Right renal pelvis (tissue), 4 donors: ENCODE results near the gene IL15RA. TPM values are rescaled to one million over a fixed set of nuclear protein-coding genes. Genes with fewer than 3 reads are reported as not detected.

Experiments
- DNase-seq, 4 donors: peaks; one replicate each; pipeline ENCODE4 v3.0.0-alpha.2; 2013; ENCODE audit warnings: low read depth in 4 of 4, low spot score in 3 of 4, missing footprints in 1 of 4
- polyA plus RNA-seq, 4 donors: library from polyadenylated mRNA; unstranded; fragments of 120-200 nt; gene quantifications; one replicate each; pipeline ENCODE4 v1.2.1, GENCODE V29; 2013; ENCODE audit not compliant: insufficient read length in 4 of 4

The IL15RA gene, protein sequence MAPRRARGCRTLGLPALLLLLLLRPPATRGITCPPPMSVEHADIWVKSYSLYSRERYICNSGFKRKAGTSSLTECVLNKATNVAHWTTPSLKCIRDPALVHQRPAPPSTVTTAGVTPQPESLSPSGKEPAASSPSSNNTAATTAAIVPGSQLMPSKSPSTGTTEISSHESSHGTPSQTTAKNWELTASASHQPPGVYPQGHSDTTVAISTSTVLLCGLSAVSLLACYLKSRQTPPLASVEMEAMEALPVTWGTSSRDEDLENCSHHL
- 1 to 10 TPM; 1.5 to 2.4 (median 2.0) TPM for polyA plus RNA-seq

DNA sequence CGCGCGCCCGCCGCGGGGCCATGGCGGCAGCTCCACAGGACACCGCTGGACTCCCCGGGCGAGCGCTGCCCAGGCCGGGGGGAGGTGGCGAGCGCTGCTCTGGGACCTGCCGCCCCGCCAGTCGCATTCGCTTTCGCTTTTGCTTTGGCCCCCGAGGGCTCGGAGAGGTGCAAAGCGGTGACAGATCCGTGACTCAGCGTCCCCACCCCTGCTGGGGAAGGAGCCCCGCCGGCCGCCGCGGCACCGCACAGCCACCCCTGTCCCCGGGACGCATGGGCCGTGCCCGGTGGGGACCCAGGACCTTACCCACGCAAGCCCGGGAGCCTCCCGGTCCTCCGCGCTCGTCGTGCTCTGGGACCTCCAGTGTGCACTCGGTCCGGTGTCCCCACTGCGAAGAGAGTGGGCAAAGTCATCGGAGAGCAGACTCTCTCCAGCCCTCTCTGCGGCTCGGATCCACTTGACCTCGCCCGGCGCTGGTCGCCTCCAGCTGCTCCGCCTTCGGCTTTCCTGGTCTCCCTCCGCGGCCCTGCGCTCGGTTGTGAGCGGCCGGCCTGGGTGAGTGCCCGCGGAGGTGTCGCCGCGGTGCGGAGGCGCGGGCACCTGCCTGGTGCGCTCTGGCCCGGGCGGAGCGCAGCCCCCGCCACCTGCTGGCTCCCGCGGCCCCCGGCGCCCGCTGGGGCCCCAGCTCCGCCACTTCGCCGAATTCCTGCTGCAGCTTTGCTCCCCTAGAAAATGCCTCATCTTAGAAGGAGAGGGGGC, at the start of gene IL15RA:
Gene IL15RA, minus strand, starts transcription at position 73 of the 759 bp plus-strand sequence. Its CDS starts 51 bp downstream, at position 22.
- peak in 1 of 4 donors; percentile 55 for DNase-seq

DNA sequence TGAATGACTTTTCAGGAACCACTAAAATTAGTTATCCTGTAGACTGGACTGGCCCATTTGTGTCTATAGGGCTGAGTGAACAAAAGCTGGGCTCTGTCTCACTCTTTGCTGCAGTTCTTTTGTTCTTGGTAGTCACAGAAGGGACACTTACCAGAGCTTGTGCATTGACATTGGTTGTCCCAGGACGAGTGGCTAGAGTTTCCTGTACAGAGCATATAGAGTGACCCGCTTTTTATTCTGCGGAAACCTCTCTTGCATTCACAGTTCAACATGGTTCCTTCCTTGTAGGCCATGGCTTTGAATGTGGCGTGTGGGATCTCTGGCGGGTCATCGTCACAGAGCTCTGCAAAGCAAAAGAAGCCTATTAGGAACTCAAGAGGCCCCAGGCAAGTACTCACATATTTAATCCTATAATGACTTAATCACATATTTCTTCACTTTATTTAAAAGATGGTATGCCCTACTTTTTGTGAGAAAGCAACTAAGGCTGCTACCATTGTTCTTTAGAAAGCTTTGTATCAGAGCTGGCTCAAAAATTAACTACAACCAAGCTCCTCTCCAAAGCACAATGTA, 48.4 kb upstream of the IL15RA start:
- no peak for DNase-seq

DNA sequence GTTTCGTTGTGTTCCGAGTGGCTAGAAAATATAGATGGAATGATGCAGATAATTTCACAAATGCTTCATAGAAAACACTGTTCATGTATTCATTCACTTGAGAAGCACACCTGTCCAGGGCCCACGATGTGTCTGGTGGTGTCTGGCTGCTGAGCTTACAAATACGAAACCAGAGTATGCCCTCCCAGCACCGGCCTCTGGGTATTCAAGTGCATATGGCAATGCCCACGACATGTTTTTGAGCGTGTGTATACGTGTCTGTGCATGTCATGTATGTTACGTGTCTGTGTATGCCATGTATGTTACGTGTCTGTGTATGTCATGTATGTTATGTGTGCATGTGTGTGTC, 47.0 kb upstream of the IL15RA start:
- no peak for DNase-seq

DNA sequence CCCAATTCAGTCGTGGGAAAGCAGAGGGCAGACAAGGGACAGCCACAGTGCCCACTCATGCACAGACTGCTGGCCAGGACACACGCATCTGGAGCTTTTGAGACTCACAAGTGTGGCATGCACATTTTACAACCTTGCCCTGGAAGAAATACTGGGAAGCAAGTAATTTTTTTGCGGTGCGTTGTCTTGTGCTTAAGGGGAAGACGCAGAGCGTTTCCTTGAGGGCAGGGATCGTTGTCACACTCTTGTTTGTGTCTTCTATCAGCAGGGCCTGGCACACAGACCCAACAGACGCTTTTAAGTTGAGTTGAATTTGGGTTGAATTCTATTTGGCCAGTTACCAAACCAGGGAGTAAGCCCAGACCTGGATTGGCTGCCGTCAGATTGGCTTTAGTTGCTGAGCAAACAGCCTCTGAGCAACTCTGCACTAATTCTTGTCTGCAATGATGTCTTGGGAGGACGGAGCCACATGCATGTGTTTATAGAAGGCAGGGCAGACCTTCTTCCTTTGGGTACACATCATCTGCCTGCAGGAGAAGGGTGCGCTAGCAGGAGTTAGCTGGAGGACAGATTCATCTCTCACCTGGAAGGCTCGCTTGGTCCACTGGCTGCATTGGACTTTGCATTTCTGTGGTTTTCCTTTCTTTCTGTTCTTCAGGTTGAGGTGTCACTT, 46.5 kb upstream of the IL15RA start:
- DNase-seq: no peak

DNA sequence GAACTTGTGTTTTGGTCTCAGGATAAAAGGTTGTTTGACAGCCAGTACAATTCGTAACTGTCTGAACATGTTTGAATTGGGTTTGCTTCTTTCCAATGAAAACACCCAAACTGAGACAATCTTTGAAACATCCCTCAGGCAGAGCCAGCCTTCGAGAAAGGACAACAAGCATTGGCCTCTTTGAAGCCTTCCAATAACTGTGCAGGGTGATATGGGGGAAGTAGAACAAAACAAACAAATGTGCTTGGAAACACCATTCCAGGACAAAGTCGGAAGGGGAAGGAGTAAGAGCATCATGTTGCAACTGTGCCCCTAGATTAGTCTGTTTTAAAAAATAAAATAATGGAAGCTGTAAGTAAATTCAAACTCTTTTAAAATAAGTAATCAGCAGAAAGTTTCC, 45.3 kb upstream of the IL15RA start:
- no peak for DNase-seq

DNA sequence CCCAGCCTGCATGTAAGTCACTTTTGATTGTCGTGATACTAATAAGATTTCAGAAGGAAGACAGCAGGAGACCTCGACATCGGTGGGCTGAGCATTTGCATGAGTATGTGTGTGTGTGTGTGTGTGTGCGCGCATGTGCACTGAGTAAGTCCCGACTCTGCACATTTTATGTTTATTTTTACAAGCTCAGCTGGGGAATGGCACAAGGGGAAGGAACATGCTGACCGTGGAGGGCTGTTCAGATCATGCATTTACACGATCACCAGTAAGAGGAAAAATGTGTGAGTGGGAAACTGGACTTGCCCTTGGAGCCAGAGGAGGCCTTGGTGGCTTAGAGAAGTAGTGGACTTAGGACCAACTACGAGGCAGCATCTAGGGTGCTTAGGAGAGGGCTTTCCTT, 43.5 kb upstream of the IL15RA start:
- DNase-seq: no peak

DNA sequence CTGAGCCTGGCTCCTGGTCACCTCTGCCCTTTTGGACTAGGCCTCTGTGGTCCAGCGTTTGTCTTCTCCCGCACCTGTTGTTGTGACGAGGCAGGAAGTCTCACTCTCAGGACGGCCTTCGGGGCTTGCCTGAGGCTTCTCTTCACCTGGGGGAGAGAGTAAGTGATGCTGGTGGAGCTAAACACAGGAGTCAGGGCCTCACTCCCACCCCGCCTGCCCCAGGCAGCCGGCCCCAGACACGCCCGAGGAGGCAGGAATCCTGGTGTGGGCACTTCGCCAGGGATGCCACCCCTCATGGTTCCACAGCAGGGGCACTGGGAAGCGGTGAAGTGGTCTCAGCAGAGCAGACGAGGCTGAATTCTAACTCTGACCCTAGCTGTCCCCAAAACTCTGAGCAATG, 42.5 kb upstream of the IL15RA start:
- no peak for DNase-seq

DNA sequence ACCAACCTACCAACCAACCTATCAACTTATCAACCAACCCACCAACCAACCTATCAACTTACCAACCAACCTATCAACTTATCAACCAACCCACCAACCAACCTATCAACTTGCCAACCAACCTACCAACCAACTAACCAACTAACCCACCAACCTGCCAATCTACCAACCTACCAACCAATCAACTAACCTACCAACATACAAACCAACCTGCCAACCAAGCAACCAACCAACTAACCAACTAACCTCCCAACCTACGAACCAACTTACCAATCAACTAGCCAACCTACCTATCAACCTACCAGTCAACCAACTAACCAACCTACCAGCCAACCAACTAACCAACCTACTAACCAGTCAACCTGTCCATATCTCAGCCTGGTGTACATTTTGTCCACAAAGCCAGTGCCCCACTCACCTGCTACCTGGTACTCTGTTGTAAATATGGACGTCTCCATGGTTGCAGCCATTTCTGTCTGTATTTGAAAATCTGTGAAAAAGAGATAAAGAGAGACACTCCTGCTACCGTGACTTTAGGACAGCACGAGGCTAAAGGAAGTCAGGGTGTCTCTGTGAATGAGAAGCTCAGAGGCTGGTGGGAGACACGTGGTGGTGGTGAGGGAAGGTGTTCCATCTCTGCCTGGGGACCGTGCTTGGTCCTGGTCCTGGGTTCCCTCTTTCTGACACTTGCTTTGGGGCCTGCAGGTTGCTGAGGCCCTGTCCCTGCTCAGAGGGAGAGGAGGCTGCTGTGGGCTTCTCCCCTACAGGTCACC, 41.9 kb upstream of the IL15RA start:
- no peak for DNase-seq

DNA sequence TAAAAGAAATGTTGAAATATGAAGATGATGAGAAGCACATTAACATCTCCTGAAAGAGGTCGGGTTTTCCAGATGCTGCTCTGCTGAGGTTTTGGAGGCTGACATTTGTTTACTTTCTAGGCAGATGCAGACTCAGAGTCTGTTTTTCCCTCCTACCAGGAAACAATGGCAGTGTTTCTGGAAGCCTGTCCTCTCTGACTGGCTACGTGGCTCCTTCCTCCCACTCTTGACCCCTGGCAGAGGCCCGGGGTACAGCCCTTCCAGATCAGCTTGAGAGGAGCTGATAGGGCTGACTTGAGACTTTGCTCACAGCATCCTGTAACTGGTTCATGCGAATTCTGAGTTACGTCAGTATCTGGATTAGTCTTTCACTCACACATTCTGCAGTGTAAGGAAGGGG, 41.1 kb upstream of the IL15RA start:
- no peak for DNase-seq

DNA sequence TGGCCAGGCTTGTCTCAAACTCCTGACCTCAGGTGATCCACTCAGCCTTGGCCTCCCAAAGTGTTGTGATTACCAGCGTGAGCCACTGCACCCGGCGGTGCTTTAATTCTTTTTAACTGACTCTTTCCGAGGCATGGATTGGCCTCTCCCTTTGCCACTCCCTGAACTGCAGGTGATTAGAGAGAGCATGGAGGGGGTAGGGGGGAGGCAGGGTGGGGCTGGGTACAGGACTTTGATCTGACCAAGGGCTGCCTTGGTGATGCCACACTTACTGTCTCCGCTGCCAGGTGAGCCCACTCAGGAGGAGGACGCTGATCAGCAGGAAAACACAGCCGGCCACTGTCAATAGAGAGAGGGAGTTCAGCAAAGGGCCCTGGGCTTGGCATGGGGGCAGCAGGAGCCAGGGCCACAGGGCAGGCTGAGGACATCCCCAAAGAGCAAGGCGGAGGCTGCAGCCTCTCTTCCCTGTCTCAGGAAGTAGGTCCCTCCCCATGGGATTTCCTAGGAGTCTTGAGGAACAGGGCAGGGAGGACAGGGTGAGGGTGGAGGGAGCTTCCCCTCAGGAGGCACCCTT, 40.5 kb upstream of the IL15RA start:
- no peak for DNase-seq

DNA sequence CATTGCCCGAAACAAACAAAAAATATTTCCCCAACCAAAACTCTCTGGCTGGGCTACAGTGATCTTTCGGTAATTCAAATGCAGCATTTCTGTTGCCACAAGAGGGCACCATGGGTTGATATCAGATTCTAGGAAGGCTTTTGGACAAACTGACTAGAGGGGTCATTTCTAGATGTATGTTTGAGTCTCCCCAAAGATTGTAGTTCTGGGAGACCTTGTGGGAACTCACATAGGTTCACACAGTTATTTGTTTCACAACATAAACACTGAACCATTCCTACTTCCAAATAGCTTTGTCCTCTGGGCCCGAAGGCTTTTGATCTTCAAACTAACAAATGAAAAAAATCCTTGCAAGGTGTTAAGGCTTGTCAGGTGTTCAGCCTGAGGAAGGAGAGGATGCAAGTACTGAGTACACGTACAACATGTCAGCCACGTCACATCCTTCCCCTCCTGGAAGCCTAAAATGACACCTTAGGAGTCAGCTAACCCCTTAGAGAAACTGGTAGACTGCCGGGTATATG, 37.0 kb upstream of the IL15RA start:
- DNase-seq: peak in 3 of 4 donors; percentile 9 to 31 (median 23)

DNA sequence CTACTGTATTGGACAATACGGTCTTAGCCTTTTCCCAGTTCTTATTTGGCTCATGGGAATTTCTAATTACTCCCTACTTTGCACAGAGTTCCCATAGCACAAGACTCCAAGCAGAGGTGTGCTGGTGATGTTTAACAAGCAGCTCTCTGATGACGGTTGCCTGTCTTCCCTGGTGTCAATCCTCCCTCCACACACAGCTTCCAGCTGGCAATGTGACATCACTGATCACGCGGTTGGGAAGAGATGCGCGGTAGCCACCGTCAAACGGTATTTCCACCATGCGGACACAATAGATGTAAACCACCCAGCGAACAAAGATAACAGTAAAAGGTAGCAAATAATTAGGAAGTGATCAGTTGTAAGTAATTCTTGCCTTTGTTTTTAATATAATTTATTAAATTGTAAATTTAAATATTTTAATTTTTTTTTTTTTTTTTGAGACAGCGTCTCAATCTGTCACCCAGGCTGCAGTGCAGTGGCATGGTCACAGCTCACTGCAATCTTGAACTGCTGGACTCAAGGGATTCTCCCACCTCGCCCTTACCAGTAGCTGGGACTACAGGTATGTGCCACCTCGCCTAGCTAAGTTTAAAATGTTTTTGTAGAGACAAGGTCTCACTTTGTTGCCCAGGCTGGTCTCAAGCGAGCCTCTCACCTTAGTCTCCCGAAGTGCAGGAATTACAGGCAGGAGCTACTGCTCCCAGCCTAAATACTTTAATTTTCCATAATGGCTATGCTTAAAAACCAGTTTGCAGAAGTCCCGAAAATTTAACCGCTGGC, 36.3 kb upstream of the IL15RA start:
- no peak for DNase-seq

DNA sequence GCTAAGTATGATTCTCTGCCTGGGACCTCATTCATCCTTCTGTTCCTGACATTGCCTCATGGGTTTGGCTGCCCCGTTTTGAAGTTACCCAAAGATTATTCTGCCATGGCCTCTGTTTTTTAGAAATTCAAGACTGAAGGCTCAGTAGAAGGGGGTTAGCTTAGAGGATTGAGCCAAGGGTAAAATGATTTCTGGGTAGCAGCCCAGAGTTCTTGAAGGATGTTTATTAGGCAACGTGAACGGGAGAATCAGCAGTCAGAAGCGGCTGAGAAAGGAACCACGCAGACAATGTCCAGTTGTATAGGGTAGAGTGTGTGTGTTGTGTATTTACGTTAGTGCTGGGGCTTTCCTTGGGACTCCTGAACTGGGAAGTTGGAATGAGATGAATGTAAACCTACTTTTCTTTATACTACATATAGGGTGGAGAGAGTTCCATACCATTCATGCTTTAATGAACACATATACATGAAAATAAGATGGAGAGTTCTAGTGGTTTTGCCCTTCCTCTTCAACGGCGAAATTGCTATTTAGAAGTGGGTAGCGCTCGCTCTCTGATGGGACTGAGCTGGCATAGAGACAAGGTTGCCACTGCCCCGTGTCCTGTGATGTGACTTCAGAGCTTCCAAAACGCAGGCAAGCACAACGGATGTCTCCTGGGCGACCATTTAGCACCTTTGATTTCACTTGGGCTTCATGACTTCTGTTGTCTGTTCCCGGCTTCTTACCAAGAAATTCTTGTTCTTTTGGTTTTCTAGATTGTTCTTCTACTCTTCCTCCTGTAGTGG, 35.0 kb upstream of the IL15RA start:
- no peak for DNase-seq

DNA sequence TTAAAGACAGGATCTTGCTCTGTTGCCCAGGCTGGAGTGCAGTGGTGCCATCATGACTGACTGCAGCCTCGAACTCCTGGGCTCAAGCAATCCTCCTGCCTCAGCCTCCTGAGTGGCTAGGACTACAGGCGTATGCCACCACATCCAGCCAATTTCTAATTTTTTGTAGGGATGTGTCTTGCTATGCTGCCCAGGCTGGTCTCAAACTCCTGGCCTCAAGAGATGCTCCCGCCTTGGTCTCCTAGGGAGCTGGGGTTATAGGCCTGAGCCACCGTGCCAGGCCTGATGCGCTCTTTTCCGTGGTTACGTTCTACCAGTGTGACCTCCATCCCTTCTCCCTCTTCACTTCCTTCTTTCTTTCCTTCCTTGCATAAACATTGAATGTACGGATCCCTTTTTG, 34.2 kb upstream of the IL15RA start:
- DNase-seq: no peak

DNA sequence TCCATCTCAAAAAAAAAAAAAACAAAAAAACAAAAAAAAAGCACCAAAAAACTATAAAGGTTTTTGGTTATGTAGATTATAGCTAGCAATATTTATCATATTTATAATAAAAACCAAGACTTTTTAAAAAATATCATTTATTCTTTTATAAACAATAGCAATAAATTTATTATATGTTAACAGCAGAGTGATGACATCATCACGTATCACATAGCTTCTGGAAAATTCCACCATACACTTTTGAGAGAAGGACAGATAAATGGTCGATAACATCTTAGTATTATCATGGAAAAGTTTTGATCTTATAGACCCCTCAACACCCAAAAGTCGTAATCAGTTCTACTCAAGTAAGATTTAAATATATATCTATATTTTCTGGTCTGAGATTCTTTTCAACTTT, 33.2 kb upstream of the IL15RA start:
- DNase-seq: no peak

DNA sequence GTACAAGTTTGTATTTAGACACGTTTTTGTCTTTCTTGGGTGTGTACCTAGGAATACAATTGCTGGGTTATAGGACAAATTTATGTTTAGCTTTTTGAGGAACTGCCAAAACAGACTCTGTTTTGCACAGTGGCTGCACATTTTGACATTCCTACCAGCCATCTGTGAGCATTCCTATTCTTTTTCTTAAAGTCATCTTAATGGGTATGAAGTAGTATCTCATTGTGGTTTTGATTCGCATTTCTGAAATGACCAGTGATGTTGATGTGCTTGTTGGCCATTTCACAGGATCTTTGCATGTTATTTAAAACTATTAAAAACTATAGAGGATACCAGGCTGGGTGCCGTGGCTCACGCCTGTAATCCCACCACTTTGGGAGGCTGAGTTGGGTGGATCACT, 32.6 kb upstream of the IL15RA start:
- no peak for DNase-seq

DNA sequence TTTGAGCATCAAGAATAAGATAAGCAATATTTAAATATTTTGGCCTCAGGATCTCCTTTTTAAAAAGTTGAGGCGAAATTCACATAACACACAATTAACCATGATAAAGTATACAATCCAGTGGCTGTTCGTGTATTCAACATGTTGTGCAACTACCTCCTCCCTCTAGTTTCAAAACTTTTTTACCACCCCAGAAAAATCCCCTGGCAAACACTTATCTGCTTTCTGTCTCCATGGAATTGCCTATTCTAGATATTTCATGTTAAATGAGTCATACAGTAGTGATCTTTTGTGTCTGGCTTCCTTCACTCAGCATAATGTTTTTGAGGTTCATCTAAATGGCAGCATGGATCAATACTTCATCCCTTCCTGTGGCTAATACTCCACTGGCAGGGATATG, 31.8 kb upstream of the IL15RA start:
- no peak for DNase-seq

DNA sequence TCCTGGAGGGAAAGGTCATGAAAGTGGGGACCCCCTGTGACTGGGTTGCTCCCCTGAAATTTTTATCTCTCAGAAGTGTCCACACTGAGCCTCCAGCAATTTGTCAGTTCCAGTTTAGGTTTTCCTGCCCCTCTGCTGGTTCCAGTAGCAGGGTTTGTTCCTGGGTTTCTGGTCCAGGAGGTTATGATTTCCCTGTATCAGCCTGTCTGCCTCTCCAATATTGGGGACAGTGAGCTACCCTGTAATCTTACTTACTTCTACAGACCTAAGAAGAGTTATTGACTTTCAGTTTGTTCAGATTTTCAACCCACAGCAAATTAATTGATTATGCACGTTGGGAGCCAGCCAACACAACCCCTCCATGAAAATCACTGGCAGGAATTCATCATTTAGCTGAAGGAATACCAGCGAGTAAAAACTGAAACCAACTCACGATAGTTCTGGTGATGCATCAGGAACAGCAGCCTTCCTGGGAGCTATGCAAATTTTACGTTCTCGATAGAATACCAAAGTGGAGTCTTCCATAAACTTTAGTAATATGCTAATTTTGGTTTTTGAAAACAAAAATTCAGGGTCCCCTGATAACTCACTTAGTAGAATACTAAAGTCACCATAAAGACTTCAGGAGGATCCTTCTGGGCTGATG, 31.3 kb upstream of the IL15RA start:
- no peak for DNase-seq
